Right kidney (tissue), 1 donor: ENCODE measurements around the gene CRADD.

ENCODE experiments used
- DNase-seq: peaks from one replicate; pipeline ENCODE4 v3.0.0-alpha.2; 2016

Gene CRADD

GRCh38 chr12:93943780-93944179 is 266.6 kb downstream of the CRADD start:
- no peak for DNase-seq

- DNase-seq = no peak
Observed at GRCh38 chr12:93944201-93944600, 267.0 kb downstream of the CRADD start.
